ENCODE results near the gene TTC22.

Gene TTC22

DNA sequence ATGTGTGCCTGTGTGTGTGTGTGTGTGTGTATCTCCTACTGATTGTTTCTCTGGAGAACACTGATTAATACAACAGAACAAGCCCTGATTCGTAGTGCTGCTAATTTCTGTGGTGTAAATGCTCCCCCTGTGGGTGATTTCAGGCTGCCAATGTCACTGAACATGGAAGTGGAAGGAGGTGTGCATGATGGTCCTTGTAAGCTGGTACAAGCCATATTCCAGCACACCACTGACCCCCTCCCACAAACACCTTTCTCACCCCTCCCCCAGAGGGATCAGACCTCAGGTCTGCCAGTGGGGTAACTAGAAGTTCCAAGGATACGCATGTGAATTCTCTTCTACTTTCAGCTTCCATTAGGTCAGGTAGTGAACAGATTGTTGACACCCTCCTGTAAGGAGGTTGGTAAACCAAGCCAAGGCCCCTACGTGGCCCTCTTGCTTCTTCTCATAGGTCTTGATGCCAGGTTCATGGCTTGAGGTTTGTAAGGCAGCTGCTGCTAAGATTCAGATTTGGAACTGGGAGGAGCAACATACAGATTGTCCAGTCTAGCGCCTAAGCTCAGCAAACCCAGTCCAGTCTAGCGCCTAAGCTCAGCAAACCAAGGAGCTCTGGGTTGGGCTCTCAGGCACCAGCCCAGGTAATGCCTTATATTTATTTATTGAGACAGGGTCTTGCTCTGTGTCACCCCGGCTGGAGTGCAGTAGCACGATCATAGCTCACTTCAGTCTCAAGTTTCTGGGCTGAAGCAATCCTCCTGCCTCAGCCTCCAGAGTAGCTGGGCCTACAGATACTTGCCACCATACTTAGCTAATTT, 47.2 kb upstream of the TTC22 start:
- H3K27me3 ChIP-seq (ENCODE audit: insufficient read depth, low read length) = no peaks in the 10 kb centered on the region
- no peak overlapping the region for H4K12ac ChIP-seq (ENCODE audit: low read depth, low read length)
- H3K23ac ChIP-seq (ENCODE audit: low read length) = no peak overlapping the region
- H3K4me3 ChIP-seq (ENCODE audit: low read depth, low read length) = no peak overlapping the region
- peaks cover 3% of the 10 kb centered on the region for H3K9me3 ChIP-seq (ENCODE audit: insufficient read depth, low read depth, low read length)
- peaks cover 42 to 53% of the 10 kb centered on the region in 2 experiments for H3K36me3 ChIP-seq (ENCODE audit: control insufficient read depth in 1 of 2, insufficient read depth in 2 of 2, low read length in 2 of 2)
- no peak overlapping the region for H2AK5ac ChIP-seq (ENCODE audit: low read length)
- no peak overlapping the region for H3K4me2 ChIP-seq (ENCODE audit: low read length)
- no peak overlapping the region for H3K4ac ChIP-seq (ENCODE audit: low read depth, low read length)
- no CpG with 5 or more reads among the region's 7 CpGs for WGBS (ENCODE audit: extremely low coverage, insufficient coverage, insufficient read length)
- no peak overlapping the region for H2AFZ ChIP-seq (ENCODE audit: insufficient read depth, low read length, poor library complexity)
- no peak overlapping the region for H3K18ac ChIP-seq (ENCODE audit: low read length)
- no peak overlapping the region for H4K91ac ChIP-seq (ENCODE audit: low read depth, low read length)
- H3K9ac ChIP-seq (ENCODE audit: low read length) = no peak overlapping the region
- H2BK120ac ChIP-seq (ENCODE audit: insufficient read depth, low read length, poor library complexity) = no peak overlapping the region
- H3K27ac ChIP-seq (ENCODE audit: low read depth, low read length) = no peak overlapping the region
- H3K4me1 ChIP-seq (ENCODE audit: control insufficient read depth in 1 of 2, insufficient read depth in 2 of 2, low read length in 2 of 2) = no peaks in the 10 kb centered on the region
- no peak overlapping the region for H2BK5ac ChIP-seq (ENCODE audit: low read depth, low read length, poor library complexity)
- no peaks in the 10 kb centered on the region for H3K79me2 ChIP-seq (ENCODE audit: control insufficient read depth, insufficient read depth, low read length, poor library complexity)
- no peak overlapping the region for H3K14ac ChIP-seq (ENCODE audit: low read length)
- no peak overlapping the region for H2BK12ac ChIP-seq (ENCODE audit: low read length)
- DNase-seq = no peak
- no peak overlapping the region for H4K8ac ChIP-seq (ENCODE audit: low read depth, low read length)
- no peaks in the 10 kb centered on the region for H3K79me1 ChIP-seq (ENCODE audit: low read length)

DNA sequence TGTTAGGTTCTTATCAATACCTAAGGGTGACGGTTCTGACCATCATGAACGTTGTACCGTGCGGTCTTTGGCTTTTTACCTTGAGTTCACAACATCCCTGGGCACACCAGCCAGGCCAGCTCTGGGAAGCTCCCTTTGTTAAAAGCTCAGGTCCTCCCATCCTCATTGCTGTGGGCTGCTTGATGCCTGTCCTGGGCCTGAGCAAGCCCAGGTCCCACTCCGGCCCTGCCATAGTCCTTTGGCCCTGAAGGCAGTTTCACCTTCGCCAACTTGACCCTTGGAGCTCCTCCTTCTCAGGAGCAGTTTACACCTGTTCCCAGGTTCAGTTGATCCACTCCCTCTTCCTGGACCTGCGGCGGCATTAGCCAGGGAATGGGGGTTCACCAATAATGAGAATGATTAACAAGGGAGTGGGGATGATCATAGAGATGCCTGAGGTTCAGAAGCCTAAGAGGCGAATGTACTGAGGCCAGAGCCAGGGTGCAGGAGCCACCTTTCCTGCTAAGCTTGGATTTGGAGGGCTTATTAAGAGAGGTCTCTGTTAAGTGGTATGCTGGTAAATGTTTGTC, 45.7 kb upstream of the TTC22 start:
- H3K27ac ChIP-seq (ENCODE audit: low read depth, low read length) = no peak overlapping the region
- peaks cover 3% of the 10 kb centered on the region for H3K9me3 ChIP-seq (ENCODE audit: insufficient read depth, low read depth, low read length)
- H4K12ac ChIP-seq (ENCODE audit: low read depth, low read length) = no peak overlapping the region
- H3K4me2 ChIP-seq (ENCODE audit: low read length) = no peak overlapping the region
- no peaks in the 10 kb centered on the region for H3K79me1 ChIP-seq (ENCODE audit: low read length)
- H2BK5ac ChIP-seq (ENCODE audit: low read depth, low read length, poor library complexity) = no peak overlapping the region
- H3K79me2 ChIP-seq (ENCODE audit: control insufficient read depth, insufficient read depth, low read length, poor library complexity) = no peaks in the 10 kb centered on the region
- no peak overlapping the region for H2AFZ ChIP-seq (ENCODE audit: insufficient read depth, low read length, poor library complexity)
- H3K4ac ChIP-seq (ENCODE audit: low read depth, low read length) = no peak overlapping the region
- peaks cover 28 to 38% of the 10 kb centered on the region in 2 experiments for H3K36me3 ChIP-seq (ENCODE audit: control insufficient read depth in 1 of 2, insufficient read depth in 2 of 2, low read length in 2 of 2)
- H3K4me1 ChIP-seq (ENCODE audit: control insufficient read depth in 1 of 2, insufficient read depth in 2 of 2, low read length in 2 of 2) = no peaks in the 10 kb centered on the region
- H3K18ac ChIP-seq (ENCODE audit: low read length) = no peak overlapping the region
- H3K4me3 ChIP-seq (ENCODE audit: low read depth, low read length) = no peak overlapping the region
- no peak overlapping the region for H4K91ac ChIP-seq (ENCODE audit: low read depth, low read length)
- no peak for DNase-seq
- H2BK120ac ChIP-seq (ENCODE audit: insufficient read depth, low read length, poor library complexity) = no peak overlapping the region
- no peak overlapping the region for H3K14ac ChIP-seq (ENCODE audit: low read length)
- H3K23ac ChIP-seq (ENCODE audit: low read length) = no peak overlapping the region
- no peak overlapping the region for H2AK5ac ChIP-seq (ENCODE audit: low read length)
- H3K27me3 ChIP-seq (ENCODE audit: insufficient read depth, low read length) = no peaks in the 10 kb centered on the region
- H2BK12ac ChIP-seq (ENCODE audit: low read length) = no peak overlapping the region
- WGBS (ENCODE audit: extremely low coverage, insufficient coverage, insufficient read length) = no CpG with 5 or more reads among the region's 9 CpGs
- H3K9ac ChIP-seq (ENCODE audit: low read length) = no peak overlapping the region
- H4K8ac ChIP-seq (ENCODE audit: low read depth, low read length) = no peak overlapping the region

DNA sequence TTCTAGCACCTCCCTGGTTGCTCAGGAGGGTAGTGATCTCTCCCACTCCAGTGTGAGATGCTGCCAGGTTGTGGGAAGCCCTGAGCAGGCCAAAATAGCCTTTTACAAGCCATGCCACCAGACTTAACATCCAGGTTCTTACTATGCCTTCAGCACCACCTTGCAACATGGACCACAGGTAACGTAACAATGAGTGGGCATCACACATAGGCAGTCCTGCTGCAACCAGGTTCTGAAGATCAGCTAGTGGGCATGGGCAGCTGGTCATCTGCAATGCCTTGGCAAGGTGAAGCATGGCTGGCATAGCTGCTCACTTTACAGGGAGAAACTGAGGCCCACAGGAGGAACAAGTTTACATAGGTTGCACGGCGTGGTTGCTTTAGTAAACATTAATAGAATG, 45.2 kb upstream of the TTC22 start:
- Histone ChIP-seq H2AK5ac (ENCODE audit: low read length) (no peak overlapping the region), H3K79me1 (ENCODE audit: low read length) (no peaks in the 10 kb centered on the region), H3K4me2 (ENCODE audit: low read length) (no peak overlapping the region), H2BK5ac (ENCODE audit: low read depth, low read length, poor library complexity) (no peak overlapping the region), H3K9ac (ENCODE audit: low read length) (no peak overlapping the region), H3K4me1 (ENCODE audit: control insufficient read depth in 1 of 2, insufficient read depth in 2 of 2, low read length in 2 of 2) (no peaks in the 10 kb centered on the region), H4K91ac (ENCODE audit: low read depth, low read length) (no peak overlapping the region), H3K4ac (ENCODE audit: low read depth, low read length) (no peak overlapping the region), H3K9me3 (ENCODE audit: insufficient read depth, low read depth, low read length) (no peaks in the 10 kb centered on the region), H3K14ac (ENCODE audit: low read length) (no peak overlapping the region), H2BK120ac (ENCODE audit: insufficient read depth, low read length, poor library complexity) (no peak overlapping the region), H4K8ac (ENCODE audit: low read depth, low read length) (no peak overlapping the region), H2BK12ac (ENCODE audit: low read length) (no peak overlapping the region), H3K36me3 (ENCODE audit: control insufficient read depth in 1 of 2, insufficient read depth in 2 of 2, low read length in 2 of 2) (peaks cover 23 to 33% of the 10 kb centered on the region in 2 experiments), H3K4me3 (ENCODE audit: low read depth, low read length) (no peak overlapping the region), H4K12ac (ENCODE audit: low read depth, low read length) (no peak overlapping the region), H3K27ac (ENCODE audit: low read depth, low read length) (no peak overlapping the region), H2AFZ (ENCODE audit: insufficient read depth, low read length, poor library complexity) (no peak overlapping the region), H3K23ac (ENCODE audit: low read length) (no peak overlapping the region), H3K18ac (ENCODE audit: low read length) (no peak overlapping the region), H3K27me3 (ENCODE audit: insufficient read depth, low read length) (no peaks in the 10 kb centered on the region), H3K79me2 (ENCODE audit: control insufficient read depth, insufficient read depth, low read length, poor library complexity) (no peaks in the 10 kb centered on the region)
- DNase-seq = no peak
- no CpG with 5 or more reads among the region's 3 CpGs for WGBS (ENCODE audit: extremely low coverage, insufficient coverage, insufficient read length)

DNA sequence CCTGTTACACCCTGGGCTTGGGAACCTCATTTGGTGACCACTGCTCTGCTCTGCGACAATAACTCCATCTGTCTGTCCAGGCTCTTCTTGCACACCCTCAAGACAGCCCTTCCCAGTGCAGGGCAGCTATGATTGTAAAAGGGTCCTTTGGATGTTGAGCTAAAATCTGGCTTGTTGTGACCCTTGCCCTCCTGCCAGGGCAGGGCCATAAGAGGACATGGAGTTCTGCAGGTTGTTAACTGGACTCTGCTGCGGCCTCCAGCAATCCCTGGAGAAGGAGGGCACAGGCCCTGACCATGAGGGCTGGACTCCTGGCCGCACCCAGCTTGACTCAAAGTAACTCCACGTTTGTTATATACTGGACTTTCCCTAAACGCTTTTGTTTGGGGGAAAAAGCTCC, 44.6 kb upstream of the TTC22 start:
- Histone ChIP-seq H3K79me1 (ENCODE audit: low read length) (no peaks in the 10 kb centered on the region), H3K4me2 (ENCODE audit: low read length) (no peak overlapping the region), H3K9ac (ENCODE audit: low read length) (no peak overlapping the region), H2BK120ac (ENCODE audit: insufficient read depth, low read length, poor library complexity) (no peak overlapping the region), H3K9me3 (ENCODE audit: insufficient read depth, low read depth, low read length) (no peaks in the 10 kb centered on the region), H3K4me1 (ENCODE audit: control insufficient read depth in 1 of 2, insufficient read depth in 2 of 2, low read length in 2 of 2) (no peaks in the 10 kb centered on the region), H2BK5ac (ENCODE audit: low read depth, low read length, poor library complexity) (no peak overlapping the region), H3K18ac (ENCODE audit: low read length) (no peak overlapping the region), H4K12ac (ENCODE audit: low read depth, low read length) (no peak overlapping the region), H3K4ac (ENCODE audit: low read depth, low read length) (no peak overlapping the region), H4K8ac (ENCODE audit: low read depth, low read length) (no peak overlapping the region), H3K79me2 (ENCODE audit: control insufficient read depth, insufficient read depth, low read length, poor library complexity) (no peaks in the 10 kb centered on the region), H3K14ac (ENCODE audit: low read length) (no peak overlapping the region), H3K27me3 (ENCODE audit: insufficient read depth, low read length) (no peaks in the 10 kb centered on the region), H4K91ac (ENCODE audit: low read depth, low read length) (no peak overlapping the region), H3K36me3 (ENCODE audit: control insufficient read depth in 1 of 2, insufficient read depth in 2 of 2, low read length in 2 of 2) (peaks cover 19 to 28% of the 10 kb centered on the region in 2 experiments), H3K4me3 (ENCODE audit: low read depth, low read length) (no peak overlapping the region), H3K27ac (ENCODE audit: low read depth, low read length) (no peak overlapping the region), H3K23ac (ENCODE audit: low read length) (no peak overlapping the region), H2BK12ac (ENCODE audit: low read length) (no peak overlapping the region), H2AFZ (ENCODE audit: insufficient read depth, low read length, poor library complexity) (no peak overlapping the region), H2AK5ac (ENCODE audit: low read length) (no peak overlapping the region)
- DNase-seq = no peak
- WGBS (ENCODE audit: extremely low coverage, insufficient coverage, insufficient read length) = no CpG with 5 or more reads among the region's 5 CpGs
